SH-SY5Y (cell line): Measurements from ENCODE around the gene FYB1.

Experiments used
- GATA2 ChIP-seq: IDR thresholded peaks from 2 replicates; pipeline ENCODE4 v1.6.1; 2011; ENCODE audit warnings: mild to moderate bottlenecking, low read depth, low read length
- GATA3 ChIP-seq: IDR thresholded peaks from 2 replicates; pipeline ENCODE4 v1.6.1; 2011; ENCODE audit warnings: low read depth, mild to moderate bottlenecking, low read length, moderate library complexity

FYB1 gene

GRCh38 chr5:39219437-39219836 lies at the start of gene FYB1:
Gene FYB1, minus strand, starts transcription at chr5:39219563. Its CDS starts 16,603 bp downstream, at chr5:39202960.
- TF ChIP-seq GATA2 (no peak), GATA3 (no peak)

GRCh38 chr5:39267186-39267585 lies 47.8 kb upstream of the FYB1 start:
- TF ChIP-seq GATA3 (no peak), GATA2 (no peak)

GRCh38 chr5:39266442-39266841 lies 47.1 kb upstream of the FYB1 start:
- TF ChIP-seq GATA3: no peak

GRCh38 chr5:39264528-39264927 lies 45.2 kb upstream of the FYB1 start:
- TF ChIP-seq GATA2: no peak
- TF ChIP-seq GATA3: no peak

- TF ChIP-seq GATA3 (no peak), GATA2 (no peak)
These were observed 43.6 kb upstream of the FYB1 start for GRCh38 chr5:39262981-39263380.

GRCh38 chr5:39260095-39260494 lies 40.7 kb upstream of the FYB1 start:
- TF ChIP-seq GATA3 (no peak), GATA2 (no peak)

GRCh38 chr5:39257554-39257953 lies 38.2 kb upstream of the FYB1 start:
- no peak for TF ChIP-seq GATA3
- no peak for TF ChIP-seq GATA2

GRCh38 chr5:39256477-39257235 lies 37.3 kb upstream of the FYB1 start:
- TF ChIP-seq GATA2 (no peak), GATA3 (no peak)

GRCh38 chr5:39255406-39255805 lies 36.0 kb upstream of the FYB1 start:
- TF ChIP-seq GATA3: no peak
- TF ChIP-seq GATA2: no peak

- TF ChIP-seq GATA3 (no peak), GATA2 (no peak)
These were observed 35.3 kb upstream of the FYB1 start for GRCh38 chr5:39254671-39255070.

GRCh38 chr5:39253196-39253595 lies 33.8 kb upstream of the FYB1 start:
- TF ChIP-seq GATA2 (no peak), GATA3 (no peak)

- TF ChIP-seq GATA2 (no peak), GATA3 (no peak)
These were observed 30.4 kb upstream of the FYB1 start for GRCh38 chr5:39249564-39250274.

GRCh38 chr5:39249069-39249468 lies 29.7 kb upstream of the FYB1 start:
- TF ChIP-seq GATA3 (no peak), GATA2 (no peak)

GRCh38 chr5:39240750-39241149 lies 21.4 kb upstream of the FYB1 start:
- no peak for TF ChIP-seq GATA2
- no peak for TF ChIP-seq GATA3

GRCh38 chr5:39238366-39239105 lies 19.2 kb upstream of the FYB1 start:
- TF ChIP-seq GATA2: no peak
- TF ChIP-seq GATA3: no peak

GRCh38 chr5:39236718-39237117 lies 17.4 kb upstream of the FYB1 start:
- TF ChIP-seq GATA3 (no peak), GATA2 (no peak)

- TF ChIP-seq GATA2: no peak
- TF ChIP-seq GATA3: no peak
These were observed 16.3 kb upstream of the FYB1 start for GRCh38 chr5:39235648-39236047.
